Panc1 (cell line): ENCODE results near the gene PRKG1. TPM values are rescaled to one million over a fixed set of nuclear protein-coding genes. Genes with fewer than 3 reads are reported as not detected.

Source experiments
- ATAC-seq: fragments of 200-7000 bp; cut with Tn5 transposase; 2 replicates; pipeline ENCODE4 v1.9.1; 2020; ENCODE audit warnings: mild to moderate bottlenecking, moderate library complexity
- BruUV-seq: library from RNA; stranded (reverse); fragments of 400-500 nt; replicated peaks from 2 replicates; lab custom pipeline; 2021; lab: Mats Ljungman, UMichigan
- CTCF ChIA-PET: fragments of 300-600 bp; sonication (Branson Sonifier 250); formaldehyde crosslinking; loops from one replicate; lab custom pipeline; 2022; ENCODE audit warnings: antibody characterized with exemption; lab: Charles Lee
- POLR2A ChIA-PET: fragments of 300-600 bp; sonication (Branson Sonifier 250); formaldehyde crosslinking; loops from one replicate; lab custom pipeline; 2022; ENCODE audit warnings: antibody characterized with exemption; lab: Charles Lee
- DNase-seq: peaks from one replicate; pipeline ENCODE4 v3.0.0-alpha.2; 2010; ENCODE audit warnings: low read depth, low spot score
- H3K27ac ChIP-seq: 2 replicates; pipeline ENCODE4 v1.5.1; 2011; ENCODE audit warnings: mild to moderate bottlenecking, low read length, inconsistent platforms
- H3K27me3 ChIP-seq: fragments of 200-500 bp; sonication (Bioruptor generic); 2 replicates; pipeline ENCODE4 v1.6.0; 2014; ENCODE audit warnings: low read length, inconsistent platforms; ENCODE audit not compliant: control insufficient read depth, insufficient read depth
- H3K36me3 ChIP-seq: fragments of 200-500 bp; sonication (Bioruptor generic); 2 replicates; pipeline ENCODE4 v1.5.1; 2014; ENCODE audit warnings: inconsistent platforms, mild to moderate bottlenecking, low read length, moderate library complexity; ENCODE audit not compliant: control insufficient read depth, insufficient read depth
- H3K4me1 ChIP-seq: 2 replicates; pipeline ENCODE4 v1.5.1; 2011; ENCODE audit warnings: inconsistent platforms, mild to moderate bottlenecking, low read length, moderate library complexity; ENCODE audit not compliant: control insufficient read depth, insufficient read depth
- H3K4me3 ChIP-seq, 2 experiments: 2 replicates each; pipeline ENCODE4 v1.5.1; 2011 to 2012; ENCODE audit warnings: low read depth in 2 of 2, low read length in 2 of 2, mild to moderate bottlenecking in 2 of 2, inconsistent platforms in 1 of 2, moderate library complexity in 1 of 2
- H3K9me3 ChIP-seq: fragments of 200-500 bp; sonication (Bioruptor generic); 2 replicates; pipeline ENCODE4 v1.5.1; 2014; ENCODE audit warnings: low read depth, mild to moderate bottlenecking, inconsistent platforms, low read length, moderate library complexity; ENCODE audit not compliant: control insufficient read depth, insufficient read depth
- CTCF ChIP-seq: fragments of 450-650 bp; IDR thresholded peaks from 2 replicates; pipeline ENCODE4 v1.5.1; 2017; ENCODE audit warnings: mild to moderate bottlenecking
- POLR2AphosphoS5 ChIP-seq: IDR thresholded peaks from 2 replicates; pipeline ENCODE4 v1.6.1; 2012; ENCODE audit warnings: mild to moderate bottlenecking, low read depth, low read length, moderate library complexity
- REST ChIP-seq, 2 experiments: IDR thresholded peaks; 2 replicates each; pipeline ENCODE4 v1.6.1; 2011 to 2012; ENCODE audit warnings: low read depth in 2 of 2, control low read depth in 1 of 2, low read length in 1 of 2, mild to moderate bottlenecking in 1 of 2, moderate library complexity in 1 of 2; ENCODE audit not compliant: insufficient read depth in 1 of 2
- SIN3A ChIP-seq: IDR thresholded peaks from 2 replicates; pipeline ENCODE4 v1.6.1; 2012; ENCODE audit warnings: low read depth, mild to moderate bottlenecking, low read length, moderate library complexity, borderline replicate concordance; ENCODE audit not compliant: insufficient read depth
- TCF7L2 ChIP-seq: IDR thresholded peaks from 2 replicates; pipeline ENCODE4 v1.6.1; 2011; ENCODE audit warnings: mild to moderate bottlenecking, low read depth, low read length, inconsistent platforms
- in situ Hi-C: cut with HindIII; loops from 2 replicates; pipeline ENCODE4 v1.10.0; 2016; ENCODE audit warnings: low sequenced_read_pairs, low pct_unique_long_range_greater_than_20kb
- intact Hi-C: fragments of 100-400 bp; cut with micrococcal nuclease; formaldehyde crosslinking; loops from one replicate; pipeline ENCODE4 v1.10.0; 2022; ENCODE audit not compliant: unreplicated experiment
- total RNA-seq: library from RNA; stranded (reverse); gene quantifications from one replicate; pipeline ENCODE4 v1.2.1, GENCODE V29; 2021; ENCODE audit not compliant: unreplicated experiment

PRKG1 gene
- total RNA-seq, 1 experiment from 2014 or later, result 0.92 TPM

- in situ Hi-C loops, result no loop called here
- no peak for DNase-seq
These were observed 877.3 kb downstream of the PRKG1 start for GRCh38 chr10:51951601-51952000.

GRCh38 chr10:51952056-51952455, 877.8 kb downstream of the PRKG1 start:
- Histone ChIP-seq H3K27me3 (peaks cover 6% of the 10 kb centered on the region), H3K9me3 (no peaks in the 10 kb centered on the region), H3K4me1 (no peaks in the 10 kb centered on the region), H3K36me3 (no peaks in the 10 kb centered on the region), H3K4me3 (no peak overlapping the region), H3K27ac (no peak overlapping the region)
- no TSS peak for BruUV-seq
- ChIA-PET CTCF (no interaction called here), POLR2A (no interaction called here)
- TF ChIP-seq CTCF, result no peak
- TF ChIP-seq TCF7L2, result no peak
- no peak for TF ChIP-seq POLR2AphosphoS5
- no peak for TF ChIP-seq REST (IDR thresholded peaks at IDR 0.05; ENCODE audit: insufficient read depth in 1 of 2, low read depth in 2 of 2, low read length in 1 of 2)
- DNase-seq, result no peak
- intact Hi-C loops, result no loop called here
- in situ Hi-C loops, result no loop called here
- no peak for ATAC-seq

More at GRCh38 chr10:51951601-51952000, 877.3 kb downstream of the PRKG1 start:
- Histone ChIP-seq H3K4me3 (no peak overlapping the region), H3K27me3 (peaks cover 4% of the 10 kb centered on the region), H3K4me1 (no peaks in the 10 kb centered on the region), H3K9me3 (no peaks in the 10 kb centered on the region), H3K36me3 (no peaks in the 10 kb centered on the region), H3K27ac (no peak overlapping the region)
- TF ChIP-seq TCF7L2, result no peak
- TF ChIP-seq CTCF, result no peak
- TF ChIP-seq SIN3A, result no peak
- TF ChIP-seq POLR2AphosphoS5, result no peak
- no peak for TF ChIP-seq REST (IDR thresholded peaks at IDR 0.05; ENCODE audit: insufficient read depth in 1 of 2, low read depth in 2 of 2, low read length in 1 of 2)
- BruUV-seq, result no TSS peak
- CTCF ChIA-PET, result no interaction called here
- intact Hi-C loops, result no loop called here
- POLR2A ChIA-PET, result no interaction called here
- no peak for ATAC-seq
